Loucy (cell line): Measurements from ENCODE around the gene VPS37B.

Experiments used
- EZH2phosphoT487 ChIP-seq: fragments of 200-600 bp; IDR thresholded peaks from 2 replicates; pipeline ENCODE4 v1.6.1; 2018; ENCODE audit warnings: antibody characterized with exemption, mild to moderate bottlenecking, moderate library complexity, borderline replicate concordance
- TF ChIP-seq, protein P1 (sequence below): fragments of 200-600 bp; sonication (generic); conservative IDR thresholded peaks from 2 replicates; pipeline ENCODE4 v1.5.1; 2014; ENCODE audit warnings: mild to moderate bottlenecking, antibody characterized with exemption, low read length

DNA sequence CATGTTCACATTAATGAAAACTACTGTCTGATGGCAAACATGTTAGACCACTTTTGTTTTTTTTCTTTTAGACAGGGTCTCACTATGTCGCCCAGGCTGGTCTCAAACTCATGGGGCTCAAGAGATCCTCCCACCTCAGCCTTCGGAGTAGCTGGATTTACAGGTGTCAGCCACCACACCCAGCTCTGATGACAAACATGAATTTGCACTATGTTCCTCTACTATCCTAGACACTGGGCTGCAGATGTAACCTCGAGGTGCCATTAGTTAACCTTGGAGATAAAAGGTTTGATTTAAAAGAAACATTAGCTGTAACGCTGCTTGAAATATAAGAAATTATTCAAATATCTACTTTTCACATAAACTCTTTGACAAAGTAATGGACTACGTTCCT lies 8.1 kb downstream of the VPS37B start:
- TF ChIP-seq, protein P1, sequence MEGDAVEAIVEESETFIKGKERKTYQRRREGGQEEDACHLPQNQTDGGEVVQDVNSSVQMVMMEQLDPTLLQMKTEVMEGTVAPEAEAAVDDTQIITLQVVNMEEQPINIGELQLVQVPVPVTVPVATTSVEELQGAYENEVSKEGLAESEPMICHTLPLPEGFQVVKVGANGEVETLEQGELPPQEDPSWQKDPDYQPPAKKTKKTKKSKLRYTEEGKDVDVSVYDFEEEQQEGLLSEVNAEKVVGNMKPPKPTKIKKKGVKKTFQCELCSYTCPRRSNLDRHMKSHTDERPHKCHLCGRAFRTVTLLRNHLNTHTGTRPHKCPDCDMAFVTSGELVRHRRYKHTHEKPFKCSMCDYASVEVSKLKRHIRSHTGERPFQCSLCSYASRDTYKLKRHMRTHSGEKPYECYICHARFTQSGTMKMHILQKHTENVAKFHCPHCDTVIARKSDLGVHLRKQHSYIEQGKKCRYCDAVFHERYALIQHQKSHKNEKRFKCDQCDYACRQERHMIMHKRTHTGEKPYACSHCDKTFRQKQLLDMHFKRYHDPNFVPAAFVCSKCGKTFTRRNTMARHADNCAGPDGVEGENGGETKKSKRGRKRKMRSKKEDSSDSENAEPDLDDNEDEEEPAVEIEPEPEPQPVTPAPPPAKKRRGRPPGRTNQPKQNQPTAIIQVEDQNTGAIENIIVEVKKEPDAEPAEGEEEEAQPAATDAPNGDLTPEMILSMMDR = no peak
- no peak for TF ChIP-seq EZH2phosphoT487
